GM19455 (cell line): ENCODE data around the gene TIGD6.
"Not testable (repeated sequence)": the region's sequence is repeated elsewhere in the genome, so short reads cannot be mapped to it uniquely, and the experiment has no call there.

Experiments
- ATAC-seq: cut with Tn5 transposase; IDR thresholded peaks from one replicate; pipeline ENCODE4 v1.9.1; 2021; ENCODE audit not compliant: unreplicated experiment

TIGD6 gene

DNA sequence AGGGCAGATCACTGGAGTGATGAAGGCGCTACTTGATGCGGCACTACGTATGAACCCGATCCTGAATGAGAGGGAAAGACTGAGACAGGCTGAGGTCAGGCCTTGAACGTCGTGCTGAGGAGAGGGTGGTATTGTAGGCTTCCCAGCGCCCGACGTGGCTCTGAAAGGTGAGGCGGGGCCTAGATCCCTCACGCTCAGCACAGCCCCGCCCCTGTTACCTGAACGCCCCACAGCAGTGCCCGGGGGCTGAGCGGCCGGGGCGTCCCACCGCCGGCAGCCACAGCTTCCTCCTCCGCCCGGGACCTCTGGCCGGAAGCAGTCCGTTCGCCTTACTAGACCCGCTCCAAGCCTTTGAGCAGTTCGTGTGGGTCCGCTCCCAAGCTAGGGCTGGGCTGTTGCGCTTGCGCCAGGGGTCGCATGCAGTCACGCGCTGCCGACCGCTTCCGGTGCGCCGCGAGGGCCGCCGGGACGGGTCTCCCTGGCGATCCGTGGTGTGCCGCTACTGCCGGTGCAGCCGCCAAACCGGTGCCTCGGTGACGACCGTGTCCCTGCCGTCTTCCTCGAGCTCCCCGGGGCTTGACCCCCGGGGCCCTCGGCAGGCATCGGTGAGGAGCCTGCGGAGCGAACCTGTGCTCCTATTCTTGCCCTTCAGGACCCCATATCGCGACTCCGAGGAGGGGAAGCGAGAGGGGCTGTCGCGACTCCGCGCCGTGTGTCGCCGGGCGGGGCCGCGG is at the start of gene TIGD6, which contains the start of gene HMGXB3:
Gene TIGD6, minus strand, starts transcription at position 399 of the 734 bp plus-strand sequence. CDS start 4,306 bp downstream, outside the sequence.
Gene HMGXB3, plus strand, starts transcription at position 484 of the 734 bp plus-strand sequence. CDS start 4,114 bp downstream, outside the sequence.
- ATAC-seq: peak; percentile 90

DNA sequence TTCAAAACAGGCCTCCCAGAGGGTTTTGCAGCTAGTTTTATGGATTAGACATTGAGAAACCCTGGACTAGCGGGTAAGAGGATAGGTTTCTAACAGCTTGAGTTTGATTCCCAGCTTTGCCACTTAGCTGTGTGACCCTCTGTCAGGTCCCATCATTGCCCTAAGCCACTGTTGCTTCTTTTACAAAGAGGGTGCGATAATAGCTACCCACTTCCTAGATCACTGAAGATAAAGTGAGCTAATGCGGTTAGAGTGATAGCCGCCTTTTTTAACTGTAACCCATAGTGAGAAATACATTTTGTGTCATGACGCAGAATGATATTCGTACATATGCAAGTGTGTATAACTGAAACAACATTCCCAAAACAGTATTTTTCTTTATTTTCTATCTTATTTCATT is 45.6 kb upstream of the TIGD6 start:
- ATAC-seq: no peak

DNA sequence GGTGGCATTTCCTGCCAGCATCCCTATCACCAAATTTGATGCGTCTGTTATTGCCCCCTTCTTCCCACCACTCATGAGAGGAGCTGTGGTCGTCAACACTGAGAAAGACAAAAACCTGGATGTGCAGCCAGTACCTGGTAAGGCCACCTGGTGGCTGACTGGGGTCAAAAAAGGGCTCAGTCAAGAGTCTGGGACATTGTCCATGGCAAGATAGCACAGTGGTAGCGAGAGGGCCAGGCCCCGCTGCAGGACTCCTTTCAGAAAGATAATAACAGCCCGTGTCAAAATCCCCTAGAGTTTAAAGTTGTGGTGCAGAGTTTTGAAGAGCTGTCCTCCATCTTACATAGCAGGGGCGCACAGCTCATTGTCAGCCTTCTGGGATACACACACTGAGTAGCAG is 45.1 kb upstream of the TIGD6 start:
- no peak for ATAC-seq

DNA sequence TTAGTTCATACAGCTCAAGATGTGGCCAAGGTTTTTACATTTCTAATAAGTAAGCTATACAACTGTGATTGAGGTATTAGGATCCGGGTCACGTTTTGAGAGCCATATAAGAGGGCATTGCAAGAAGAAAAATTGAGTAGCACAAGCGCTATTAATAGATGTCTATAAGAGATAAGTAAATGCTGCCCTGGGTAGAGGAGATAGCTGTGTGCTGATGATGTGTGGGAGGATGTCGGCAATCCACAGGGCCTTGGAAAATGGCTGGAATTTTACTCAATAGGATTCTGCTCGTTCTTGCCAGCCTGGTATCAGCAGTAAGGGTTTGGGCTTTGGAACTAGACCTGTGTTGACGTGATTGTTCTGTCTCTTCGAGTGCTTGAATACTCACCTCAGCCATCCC is 44.3 kb upstream of the TIGD6 start:
- no peak for ATAC-seq

DNA sequence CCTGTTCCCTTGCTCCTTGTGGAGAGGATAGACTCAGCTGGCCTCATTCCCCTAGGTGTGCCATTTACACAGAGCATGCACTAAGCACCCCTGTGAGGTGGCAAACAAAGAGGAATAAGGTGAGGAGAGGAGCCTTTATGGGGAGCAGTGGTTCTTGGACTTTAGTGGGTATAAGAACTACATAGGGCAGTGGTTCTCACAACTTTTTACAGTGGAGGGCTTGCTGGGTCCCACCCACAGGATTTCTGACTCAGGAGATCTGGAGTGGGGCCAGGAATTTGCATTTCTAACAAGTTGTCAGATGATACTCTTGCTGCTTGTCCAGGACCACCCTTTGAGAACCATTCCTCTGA is 43.9 kb upstream of the TIGD6 start:
- ATAC-seq: no peak

DNA sequence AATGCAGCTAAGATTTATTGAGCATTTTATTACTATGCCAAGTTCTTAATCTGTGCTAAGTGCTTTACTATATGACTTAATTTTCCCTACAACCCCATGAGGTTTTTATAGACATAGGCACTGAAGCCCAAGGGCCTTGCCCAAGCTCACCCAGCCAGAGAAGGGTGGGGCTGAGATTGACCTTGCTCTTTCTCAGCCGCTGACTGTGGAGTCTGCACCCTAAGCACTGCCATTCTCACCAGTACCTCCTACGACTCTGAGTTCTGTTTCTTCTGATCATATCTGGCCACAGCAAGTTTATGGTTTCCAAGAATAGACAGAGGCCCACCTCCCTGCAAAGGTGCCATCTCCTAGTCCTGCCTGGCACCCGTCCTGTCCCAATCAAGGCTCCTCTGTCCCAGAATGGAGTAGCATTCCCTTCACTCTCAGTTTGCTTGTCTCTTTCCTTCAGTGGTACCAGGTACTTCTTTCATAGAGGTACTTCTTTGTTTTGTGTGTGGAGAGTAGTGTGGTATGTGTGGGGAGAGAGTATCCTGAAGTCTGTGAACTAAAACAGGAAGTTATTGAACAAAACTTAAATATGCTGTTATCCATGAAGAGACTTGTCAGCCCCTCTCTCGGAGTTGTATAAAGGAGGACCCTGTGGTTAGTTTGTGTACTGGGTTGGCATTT is 43.3 kb upstream of the TIGD6 start:
- no peak for ATAC-seq

DNA sequence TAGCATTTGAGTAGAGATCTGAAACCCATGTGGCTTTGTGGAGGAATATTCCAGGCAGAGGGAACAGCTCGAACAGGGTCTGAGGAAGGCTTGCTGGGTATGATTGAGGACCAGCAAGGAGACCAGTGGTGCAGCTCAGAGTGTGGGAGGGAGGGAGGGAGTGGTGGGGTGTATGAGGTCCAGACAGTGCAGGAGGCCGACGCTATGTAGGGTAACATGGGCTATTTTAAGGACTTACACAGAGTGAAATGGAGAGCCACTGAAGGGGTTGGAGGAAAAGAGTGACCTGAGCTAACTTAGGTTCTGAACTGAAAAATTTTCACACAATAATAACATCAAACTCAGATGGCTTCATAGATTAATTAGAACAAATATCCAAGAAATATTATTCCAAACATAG is 42.0 kb upstream of the TIGD6 start:
- no peak for ATAC-seq

DNA sequence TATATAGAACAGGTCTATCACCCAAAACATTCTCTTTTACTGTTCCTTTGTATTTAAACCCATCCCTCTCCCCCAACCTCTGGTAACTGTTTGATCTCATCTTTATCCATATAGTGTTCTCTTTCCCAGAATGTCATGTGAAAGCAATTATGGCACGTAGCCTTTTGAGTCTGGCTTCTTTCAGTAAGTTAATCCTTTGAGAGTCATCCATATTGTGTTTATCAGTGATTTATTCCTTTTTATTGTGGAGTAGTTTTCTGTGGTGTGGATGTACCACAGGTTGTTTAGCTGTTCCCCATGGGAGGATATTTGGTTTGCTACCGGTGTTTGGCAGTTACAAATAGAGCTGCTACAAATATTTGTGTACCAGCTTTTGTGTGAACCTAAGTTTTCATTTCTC is 38.1 kb upstream of the TIGD6 start:
- ATAC-seq: no peak

DNA sequence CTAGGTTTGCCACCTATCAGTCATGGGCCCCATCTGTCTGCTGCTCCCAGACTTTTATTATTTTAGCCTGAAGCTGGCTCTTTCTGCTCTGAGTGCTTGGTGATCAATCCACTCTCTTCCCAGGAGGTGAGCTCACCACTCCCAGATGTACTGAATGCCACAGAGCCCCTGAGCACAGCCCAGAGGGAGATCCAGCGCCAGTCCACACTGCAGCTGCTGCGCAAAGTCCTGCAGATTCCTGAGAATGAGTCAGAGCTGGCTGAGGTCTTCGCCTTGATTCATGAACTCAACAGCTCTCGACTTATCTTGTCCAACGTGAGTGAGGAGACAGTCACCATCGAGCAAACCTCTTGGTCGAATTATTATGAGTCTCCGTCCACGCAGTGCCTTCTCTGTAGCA is 36.1 kb upstream of the TIGD6 start:
- no peak for ATAC-seq

DNA sequence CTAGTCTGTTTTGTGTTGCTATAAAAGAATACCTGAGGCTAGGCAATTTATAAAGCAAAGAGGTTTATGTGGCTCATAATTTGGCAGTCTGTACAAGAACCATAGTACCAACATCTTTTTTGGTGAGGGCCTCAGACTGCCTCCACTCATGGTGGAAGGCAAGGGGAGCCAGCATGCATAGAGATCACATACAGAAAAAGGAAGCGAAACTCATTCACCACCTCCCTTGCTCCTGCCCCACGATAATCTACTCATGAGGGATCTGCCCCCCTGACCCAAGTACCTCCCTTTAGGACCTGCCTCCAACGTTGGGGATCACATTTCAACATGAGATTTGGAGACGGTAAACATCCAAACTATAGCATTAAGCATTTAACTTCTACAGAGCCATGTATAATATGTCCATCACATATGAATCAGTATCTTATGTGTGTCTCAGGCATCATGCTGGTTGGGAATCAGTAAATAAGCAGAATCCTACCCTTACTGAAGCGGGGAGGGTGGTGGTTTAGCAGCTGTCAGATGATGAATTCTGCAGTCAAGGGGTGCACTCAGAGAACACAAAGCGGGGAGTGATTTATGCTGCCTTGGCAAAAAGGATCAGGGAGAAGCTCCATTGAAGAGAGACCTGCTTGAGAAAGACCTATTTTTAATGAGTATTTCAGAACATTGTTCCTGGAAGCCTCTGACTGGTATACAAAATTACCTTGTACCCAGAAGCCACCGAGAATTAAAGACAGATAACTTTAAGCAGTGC is 34.9 kb upstream of the TIGD6 start:
- peak; percentile 60 for ATAC-seq

DNA sequence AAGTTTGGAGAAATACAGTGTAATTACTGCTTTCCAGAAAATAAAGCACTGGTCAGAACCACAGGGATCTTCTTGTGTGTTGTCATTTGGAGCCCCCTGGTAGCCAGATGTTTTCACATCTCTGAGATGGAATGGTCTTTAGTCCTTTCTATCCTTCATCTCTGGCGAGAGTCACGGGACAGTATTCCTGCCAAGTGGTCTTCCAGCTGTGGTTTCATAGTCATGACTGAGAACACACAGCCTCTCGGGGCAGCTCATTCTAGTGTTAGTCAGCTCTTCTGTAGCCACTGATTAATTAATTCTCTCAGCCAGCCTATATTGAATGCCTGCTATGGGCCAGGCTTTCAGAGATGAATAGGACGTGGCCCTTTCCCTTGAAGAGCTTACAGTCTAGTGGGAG is 34.2 kb upstream of the TIGD6 start:
- no peak for ATAC-seq

DNA sequence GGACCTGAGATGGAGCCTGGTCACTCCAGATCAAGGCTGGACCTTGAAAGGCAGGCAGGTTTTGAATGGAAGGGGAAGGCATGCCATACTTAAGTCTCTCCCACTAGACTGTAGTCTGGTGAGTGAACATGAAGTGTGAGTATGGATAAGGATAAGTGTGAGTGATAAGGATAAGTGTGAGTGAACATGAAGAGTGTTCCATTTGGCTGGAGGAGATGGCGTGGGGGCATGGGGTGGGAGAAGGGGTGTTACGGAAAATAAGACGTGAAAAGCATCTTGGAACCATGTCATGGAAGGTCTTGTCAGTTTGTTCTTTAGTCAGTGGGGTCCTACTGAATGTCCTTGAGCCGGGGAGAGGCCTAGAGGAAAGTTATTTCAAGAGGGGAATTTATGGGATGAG is 32.9 kb upstream of the TIGD6 start:
- ATAC-seq: no peak

DNA sequence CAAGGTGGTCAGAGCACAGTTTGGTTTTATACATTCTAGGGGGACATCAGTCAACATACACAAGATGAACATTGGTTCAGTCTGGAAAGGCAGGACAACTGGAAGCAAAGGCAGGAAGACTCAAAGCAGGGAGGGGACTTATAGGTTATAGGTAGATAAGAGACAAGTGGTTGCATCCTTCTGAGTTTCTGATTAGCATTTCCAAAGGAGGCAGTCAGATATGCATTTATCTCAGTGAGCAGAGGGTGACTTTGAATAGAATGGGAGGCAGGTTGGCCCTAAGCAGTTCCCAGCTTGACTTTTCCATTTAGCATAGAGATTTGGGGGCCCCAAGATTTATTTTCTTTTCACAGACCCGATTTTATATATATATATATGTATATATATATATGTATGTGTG is 27.6 kb upstream of the TIGD6 start:
- not testable (repeated sequence) for ATAC-seq

DNA sequence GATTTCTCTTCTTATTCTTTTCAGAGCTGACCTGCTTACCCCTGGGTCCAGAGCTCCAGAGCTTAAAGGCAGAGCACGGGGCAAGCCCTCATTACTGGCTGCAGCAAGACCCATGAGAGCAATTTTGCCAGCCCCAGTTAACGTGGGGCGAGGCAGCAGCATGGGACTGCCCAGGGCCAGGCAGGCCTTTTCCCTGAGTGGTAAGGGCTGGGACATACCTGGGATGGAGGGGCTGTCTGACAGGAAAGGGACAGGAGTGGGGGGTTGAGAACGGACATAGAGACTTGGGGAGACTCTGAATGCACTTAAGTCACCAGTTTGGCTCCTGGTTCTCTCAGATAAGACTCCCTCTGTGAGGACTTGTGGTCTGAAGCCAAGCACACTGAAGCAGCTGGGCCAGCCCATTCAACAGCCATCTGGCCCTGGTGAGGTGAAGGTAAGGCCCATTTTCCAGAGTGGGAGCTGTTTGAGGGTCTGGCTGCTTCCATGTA is 26.3 kb upstream of the TIGD6 start:
- no peak for ATAC-seq

DNA sequence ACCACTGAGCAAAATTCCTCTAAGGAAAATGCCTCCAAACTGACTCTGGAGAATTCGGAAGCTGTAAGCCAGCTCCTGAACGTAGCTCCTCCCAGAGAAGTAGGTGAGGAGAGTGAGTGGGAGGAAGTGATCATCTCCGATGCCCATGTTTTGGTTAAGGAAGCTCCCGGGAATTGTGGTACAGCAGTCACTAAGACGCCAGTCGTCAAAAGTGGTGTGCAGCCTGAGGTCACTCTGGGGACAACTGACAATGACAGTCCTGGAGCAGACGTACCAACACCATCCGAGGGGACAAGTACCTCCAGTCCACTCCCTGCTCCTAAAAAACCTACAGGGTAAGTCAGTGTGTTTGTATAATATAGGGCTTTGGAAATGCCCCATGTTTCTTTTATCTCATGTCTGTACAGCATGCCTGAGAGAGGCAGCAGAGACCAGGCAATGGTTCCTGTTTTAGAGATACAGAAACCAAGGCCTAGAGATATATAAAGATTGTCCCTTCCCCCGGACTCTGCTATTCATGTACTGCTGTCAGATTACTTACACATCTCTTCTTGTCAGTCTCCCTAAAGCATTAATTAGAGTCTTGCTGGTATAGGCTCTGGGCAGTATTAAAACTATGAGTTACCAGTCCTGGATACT is 24.0 kb upstream of the TIGD6 start:
- ATAC-seq: no peak

DNA sequence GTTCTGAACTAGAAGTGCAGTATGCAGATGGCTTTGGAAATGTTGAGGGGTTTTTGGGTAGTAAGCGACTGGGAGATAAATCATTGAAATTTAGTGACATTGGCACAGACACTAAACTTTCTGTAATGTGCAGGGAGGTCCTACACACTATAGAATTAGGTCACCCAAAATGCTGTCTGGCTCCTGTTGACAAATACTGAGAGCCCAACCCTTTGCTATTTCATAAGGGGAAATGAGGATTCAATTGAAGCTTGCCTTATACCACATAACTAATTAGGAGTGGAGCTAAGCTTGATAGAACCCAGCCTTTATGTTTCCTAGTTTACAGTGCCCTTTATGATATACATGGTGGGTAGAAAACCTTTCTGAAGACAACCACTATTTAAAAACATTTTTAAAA is 22.7 kb upstream of the TIGD6 start:
- ATAC-seq: no peak

DNA sequence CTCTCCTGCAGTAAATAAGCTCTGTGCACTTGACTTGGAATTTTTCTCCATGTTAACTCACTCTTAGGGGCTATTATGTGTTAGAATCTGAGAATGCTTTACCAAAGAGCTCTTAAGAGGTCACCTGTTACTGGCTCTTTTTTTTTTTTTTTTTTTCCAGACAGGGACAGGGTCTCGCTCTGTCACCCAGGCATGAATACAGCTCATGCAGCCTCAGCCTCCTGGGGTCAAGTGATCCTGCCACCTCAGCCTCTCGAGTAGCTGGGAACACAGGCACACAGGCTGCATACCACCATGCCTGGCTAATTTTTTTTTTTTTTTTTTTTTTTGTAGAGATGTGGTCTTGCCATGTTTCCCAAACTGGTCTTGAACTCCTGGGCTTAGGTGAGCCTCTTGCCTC is 22.2 kb upstream of the TIGD6 start:
- ATAC-seq: no peak

DNA sequence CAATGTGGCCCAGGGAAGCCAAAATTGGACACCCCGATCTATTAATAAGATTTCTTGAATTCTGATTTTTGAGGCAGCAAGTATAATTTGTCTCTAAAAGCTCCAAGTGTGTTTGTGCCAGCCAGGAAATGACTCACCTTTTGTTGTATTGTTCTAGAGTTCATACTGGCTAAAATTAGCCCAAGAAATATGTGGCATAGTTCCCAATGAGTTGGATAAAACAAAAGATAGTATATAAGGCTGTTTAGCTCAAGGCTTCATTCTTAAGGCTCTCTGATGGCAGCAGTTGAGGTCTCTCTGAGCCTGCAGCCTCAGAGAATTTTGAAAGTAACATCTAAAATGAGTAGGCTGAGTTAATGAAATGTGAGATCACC is 21.7 kb upstream of the TIGD6 start:
- no peak for ATAC-seq

DNA sequence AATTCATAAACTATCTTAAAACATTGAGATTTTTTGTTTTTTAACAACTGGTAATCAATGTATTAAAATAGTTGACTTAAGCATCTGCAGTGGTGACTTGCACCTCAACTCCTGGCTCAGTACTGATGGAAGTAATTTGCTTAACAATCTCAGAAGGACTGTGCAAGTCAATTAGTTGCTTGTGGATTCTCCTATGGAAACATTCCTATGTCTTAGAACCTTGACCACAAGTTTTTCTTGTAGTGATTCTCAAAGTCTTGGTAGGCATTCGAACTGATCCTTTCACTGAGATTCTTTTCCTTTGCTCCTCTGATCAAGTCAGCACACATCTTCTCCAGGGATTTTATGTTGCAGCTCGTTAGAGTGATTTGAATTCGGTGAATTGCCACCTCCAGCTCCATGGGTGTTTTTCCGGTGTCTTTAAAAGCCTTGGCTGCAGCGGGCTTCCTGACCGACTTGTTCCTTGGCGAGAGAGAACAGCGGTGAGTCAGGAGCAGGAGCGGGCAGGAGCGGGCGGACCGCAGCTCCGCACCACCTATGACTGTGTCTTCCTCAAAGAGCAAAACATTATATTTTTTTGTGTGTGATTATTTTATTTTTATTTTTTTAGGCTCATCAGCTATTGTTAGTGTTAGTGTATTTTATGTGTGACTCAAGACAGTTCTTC is 21.2 kb upstream of the TIGD6 start:
- ATAC-seq: no peak

DNA sequence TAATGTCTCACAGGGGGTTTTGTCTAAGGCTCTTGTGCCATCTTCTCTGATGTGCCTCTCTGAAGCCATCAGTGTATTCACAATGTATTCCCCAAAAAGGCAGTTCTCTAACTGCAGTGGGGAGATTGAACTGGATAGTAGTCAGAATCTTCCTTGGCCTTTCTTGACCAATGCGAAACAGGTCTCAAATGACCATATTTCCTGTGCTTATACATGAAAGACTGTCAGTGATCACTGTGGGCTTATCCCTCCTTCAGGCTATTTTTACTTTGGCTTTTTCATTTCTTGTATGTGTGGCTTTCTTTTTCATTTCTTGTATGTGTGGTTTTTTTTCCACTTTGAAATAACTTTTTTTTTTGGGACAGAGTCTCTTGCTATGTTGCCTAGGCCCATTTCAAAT is 19.8 kb upstream of the TIGD6 start:
- ATAC-seq: no peak
